K562 (cell line): ENCODE measurements around the gene ARHGEF10L. TPM values are rescaled to one million over a fixed set of nuclear protein-coding genes. Genes with fewer than 3 reads are reported as not detected.

ENCODE experiments used
- ATAC-seq: fragments of 200-7000 bp; cut with Tn5 transposase; 3 replicates; pipeline ENCODE4 v1.9.1; 2020; ENCODE audit warnings: moderate library complexity
- BruUV-seq: library from RNA; stranded (reverse); fragments of 400-500 nt; replicated peaks from 2 replicates; lab custom pipeline; 2021; lab: Mats Ljungman, UMichigan
- CTCF ChIA-PET: fragments of 300-600 bp; formaldehyde crosslinking; extraction: SDS; loops from one replicate; lab custom pipeline; 2021; ENCODE audit warnings: low intra/inter-chr PET ratio; lab: Yijun Ruan, JAX
- POLR2A ChIA-PET: fragments of 300-600, 350-650 bp; sonication (Branson Sonifier 250); formaldehyde crosslinking; extraction: SDS; loops from one replicate; lab custom pipeline; 2021; ENCODE audit warnings: antibody characterized with exemption, inconsistent platforms; lab: Yijun Ruan, JAX
- DNase-seq, 4 experiments: peaks; one replicate each; pipeline versions ENCODE4 v3.0.0 to v3.0.0-alpha.2; 2011 to 2018; ENCODE audit warnings: low spot score in 3 of 4, mixed read lengths in 3 of 4; ENCODE audit errors: extremely low read depth in 1 of 4
- FAIRE-seq: peaks from 2 replicates; lab custom pipeline; 2011; peaks lifted over from hg19 to GRCh38; lab: Jason Lieb, UNC
- H2AFZ ChIP-seq: 2 replicates; pipeline ENCODE4 v1.6.0; 2011; ENCODE audit warnings: low read depth, low read length, control low read depth, inconsistent platforms
- H3K27ac ChIP-seq: fragments of 200-600 bp; 3 replicates; pipeline ENCODE4 v1.8.0; 2011; ENCODE audit warnings: low read depth, mild to moderate bottlenecking, control low read depth, inconsistent platforms, low read length, moderate library complexity, mixed read lengths; ENCODE audit errors: extremely low read depth
- H3K27me3 ChIP-seq, 2 experiments: fragments of 300-600 bp in 1 of 2; 2 replicates in 1 of 2; 3 replicates in 1 of 2; pipeline versions ENCODE4 v1.6.0 to v1.8.0; 2011; ENCODE audit warnings: inconsistent platforms in 2 of 2, low read length in 2 of 2, mild to moderate bottlenecking in 1 of 2, mixed read lengths in 1 of 2, moderate library complexity in 1 of 2; ENCODE audit not compliant: control insufficient read depth in 2 of 2, insufficient read depth in 2 of 2
- H3K36me3 ChIP-seq: fragments of 300-600 bp; 3 replicates; pipeline ENCODE4 v1.8.0; 2011; ENCODE audit warnings: mild to moderate bottlenecking, low read length, inconsistent platforms; ENCODE audit not compliant: control insufficient read depth, insufficient read depth
- H3K4me1 ChIP-seq, 2 experiments: fragments of 200-600 bp in 1 of 2; replicated peaks in 1 of 2; 2 replicates in 1 of 2; 3 replicates in 1 of 2; pipeline versions ENCODE4 v1.5.1 to v1.8.0; 2011; ENCODE audit warnings: inconsistent platforms in 2 of 2, low read length in 2 of 2, mild to moderate bottlenecking in 1 of 2, mixed read lengths in 1 of 2, moderate library complexity in 1 of 2; ENCODE audit not compliant: control insufficient read depth in 2 of 2, insufficient read depth in 2 of 2
- H3K4me2 ChIP-seq: 2 replicates; pipeline ENCODE4 v1.6.1; 2011; ENCODE audit warnings: low read length, control low read depth, inconsistent platforms, mixed read lengths; ENCODE audit not compliant: insufficient read depth
- H3K4me3 ChIP-seq: fragments of 200-600 bp; sonication (generic), shearing (Covaris generic); 2 replicates; pipeline ENCODE4 v1.5.1; 2016; ENCODE audit warnings: control low read depth, inconsistent platforms
- H3K79me2 ChIP-seq: fragments of 200-600 bp; 3 replicates; pipeline ENCODE4 v1.8.0; 2011; ENCODE audit warnings: low read length, inconsistent platforms; ENCODE audit not compliant: control insufficient read depth, insufficient read depth
- H3K9ac ChIP-seq, 2 experiments: 2 replicates each; pipeline versions ENCODE4 v1.6.0 to v1.6.1; 2011; ENCODE audit warnings: low read depth in 2 of 2, low read length in 2 of 2, control low read depth in 1 of 2, inconsistent platforms in 1 of 2, mild to moderate bottlenecking in 1 of 2, mixed read lengths in 1 of 2; ENCODE audit not compliant: insufficient read depth in 1 of 2
- H3K9me1 ChIP-seq: one replicate; pipeline ENCODE4 v1.6.0; 2011; ENCODE audit warnings: inconsistent platforms, mild to moderate bottlenecking, low read length, moderate library complexity; ENCODE audit not compliant: control insufficient read depth, insufficient read depth
- H3K9me3 ChIP-seq: replicated peaks from 2 replicates; pipeline ENCODE4 v1.5.1; 2011; ENCODE audit warnings: low read depth, low read length, inconsistent platforms; ENCODE audit not compliant: control insufficient read depth, insufficient read depth
- H4K20me1 ChIP-seq: replicated peaks from 2 replicates; pipeline ENCODE4 v1.6.1; 2011; ENCODE audit warnings: low read length, inconsistent platforms, mixed read lengths; ENCODE audit not compliant: control insufficient read depth, insufficient read depth
- MEIS2 ChIP-seq: fragments of 450-650 bp; IDR thresholded peaks from 2 replicates; pipeline ENCODE4 v1.6.1; 2014; ENCODE audit warnings: mild to moderate bottlenecking; ENCODE audit not compliant: partially characterized antibody
- PBX2 ChIP-seq, 2 experiments: IDR thresholded peaks in 1 of 2; conservative IDR thresholded peaks in 1 of 2; 2 replicates each; pipeline ENCODE4 v1.6.1; 2016; ENCODE audit warnings: low read depth in 2 of 2, mild to moderate bottlenecking in 1 of 2, missing compliant biosample characterization in 1 of 2, missing genetic modification characterization in 1 of 2, moderate library complexity in 1 of 2
- PKNOX1 ChIP-seq: fragments of 450-650 bp; IDR thresholded peaks from 2 replicates; pipeline ENCODE4 v1.6.1; 2016
- ZNF121 ChIP-seq: sonication (generic); formaldehyde crosslinking; conservative IDR thresholded peaks from 2 replicates; pipeline ENCODE4 v1.8.0; 2022; ENCODE audit warnings: missing genetic modification reagents
- WGBS: fragments of 100-300 bp; shearing (Covaris generic); methylation state at CpG from one replicate; pipeline ENCODE4 v1.1.6; 2016; ENCODE audit warnings: low coverage, mixed read lengths; ENCODE audit not compliant: insufficient coverage; ENCODE audit errors: missing lambda C conversion rate; 5-methylcytosine and 5-hydroxymethylcytosine counted together
- in situ Hi-C: fragments of 300-500 bp; cut with MboI; formaldehyde crosslinking; loops from 4 replicates; pipeline ENCODE4 v1.15.0; 2018; ENCODE audit warnings: inconsistent platforms, mixed read lengths
- intact Hi-C: fragments of 100-400 bp; cut with micrococcal nuclease; formaldehyde crosslinking; loops from 2 replicates; pipeline ENCODE4 v1.14.2; 2022
- polyA plus RNA-seq, 8 experiments: library from polyadenylated mRNA; depleted of rRNA in 4 of 8; stranded (reverse) in 5 of 8; unstranded in 3 of 8; fragments of >200 nt; fragmentation: Nextera tagmentation in 2 of 8; fragmentation: Illumina TruSeq in 1 of 8; extraction: Ambion mirVana in 2 of 8; extraction: Trizol in 1 of 8; gene quantifications; 2 replicates each; pipeline versions ENCODE4 v1.2.1 to v1.2.3, GENCODE V29; 2011 to 2014; ENCODE audit warnings: inconsistent platforms in 1 of 8, missing spikeins in 1 of 8
- total RNA-seq, 7 experiments: library from RNA; depleted of rRNA in 6 of 7; stranded (reverse); fragments of >200 nt in 6 of 7; fragmentation: Illumina TruSeq in 2 of 7; extraction: Trizol in 2 of 7; gene quantifications; 2 replicates each; pipeline versions ENCODE4 v1.2.1 to v1.2.3, GENCODE V29; 2011 to 2021; ENCODE audit warnings: low replicate concordance in 1 of 7

The ARHGEF10L gene
- total and polyA plus RNA-seq, 9 of the 15 experiments (the other 6 are each of a cell fraction or from before 2014, with no cell fraction given) = 0.09 to 0.13 TPM; not detected in 7

GRCh38 chr1:17603091-17603841, 63.8 kb downstream of the ARHGEF10L start:
- Histone ChIP-seq H4K20me1 (peaks cover 11% of the 10 kb centered on the region; the same call in 1 of the 2 replicates), H3K4me3 (no peak overlapping the region)
- TF ChIP-seq ZNF121 (CRISPR knock-in tag) (no peak), PBX2 (CRISPR knock-in tag; IDR thresholded peaks at IDR 0.05; ENCODE audit: low read depth) (0 out of 2 replicates have a peak, but pooled peaks have one; percentile 20), PBX2 (tag; conservative IDR thresholded peaks at IDR 0.05; ENCODE audit: low read depth) (peak; percentile 63), MEIS2 (peak; percentile 76), PKNOX1 (peak; percentile 83)
- TF ChIP-seq, all 486 proteins: peak for 3
- H3K9me3 ChIP-seq = no peaks in the 10 kb centered on the region
- no peak overlapping the region for H3K27ac ChIP-seq
- H3K9ac ChIP-seq = no peak overlapping the region
- H3K4me2 ChIP-seq = no peak overlapping the region
- BruUV-seq = no TSS peak
- ATAC-seq = peak; percentile 11; the same call in 1 of the 3 replicates
- H3K79me2 ChIP-seq = no peaks in the 10 kb centered on the region
- ChIA-PET POLR2A (interaction anchor here (0.5 to 0.6 kb wide), 2 partner anchors 101 to 106 kb away, joined by 3 to 4 read pairs; no protein-coding TSS in a partner anchor), CTCF (interaction anchor here (1.2 kb wide), 1 partner anchor 100 kb away, joined by 4 read pairs; no protein-coding TSS in a partner anchor)
- H3K9me1 ChIP-seq = peaks cover 4% of the 10 kb centered on the region
- 1% methylated on average over 22 of the region's 26 CpGs for WGBS
- FAIRE-seq = no peak
- H3K27me3 ChIP-seq = peaks cover 32 to 54% of the 10 kb centered on the region in 2 experiments; a peak in 4 of 5 replicates
- no peaks in the 10 kb centered on the region for H3K36me3 ChIP-seq
- no peaks in the 10 kb centered on the region for H3K4me1 ChIP-seq
- intact Hi-C loops = loop anchor here (10.0 kb wide), 1 partner anchor 478 kb away; no protein-coding TSS in a partner anchor
- no peak overlapping the region for H2AFZ ChIP-seq
- in situ Hi-C loops = loop anchor here (10.0 kb wide), 1 partner anchor 188 kb away; no protein-coding TSS in a partner anchor
- no peak for DNase-seq
